ENCODE data around the gene EFNA2. TPM values are rescaled to one million over a fixed set of nuclear protein-coding genes. Genes with fewer than 3 reads are reported as not detected.

The EFNA2 gene
- total and polyA plus RNA-seq, 2 experiments from 2014 or later: 2.7 to 10.3 TPM

DNA sequence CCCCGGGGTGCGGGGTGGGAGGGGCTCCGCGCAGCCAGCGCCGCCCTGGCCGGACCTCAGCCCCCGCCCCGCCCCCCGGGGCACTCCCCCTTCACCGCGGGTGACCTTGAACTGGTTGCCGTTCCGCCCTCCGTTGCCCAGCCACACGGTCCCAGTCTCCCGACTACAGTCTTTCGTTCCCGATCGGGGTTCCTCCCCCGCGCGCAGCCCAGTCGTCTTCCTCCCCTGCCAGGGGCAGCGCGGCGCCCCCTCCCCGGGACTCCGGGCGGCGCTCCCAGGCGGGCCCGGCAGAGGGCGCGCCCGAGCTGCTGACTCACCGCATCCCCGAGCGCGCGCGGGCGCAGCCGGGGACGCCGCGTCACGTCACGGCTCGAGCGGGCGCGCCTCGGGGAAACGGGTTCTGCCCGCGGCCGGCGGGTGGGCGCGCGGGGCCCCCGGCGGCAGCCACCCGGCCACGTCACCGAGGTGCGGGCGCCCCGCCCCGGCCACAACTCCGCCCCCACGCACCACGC, 36.8 kb upstream of the EFNA2 start:
- Mint-ChIP-seq H3K27me3 (ENCODE audit: insufficient read depth, low read depth, poor library complexity) (peaks cover 16% of the 10 kb centered on the region), H3K4me3 (peak overlapping the region; percentile 78), H3K36me3 (ENCODE audit: low read depth) (peaks cover 29% of the 10 kb centered on the region; the same call in 2 of the 3 replicates), H3K27ac (peak overlapping the region; percentile 96), H3K4me1 (peaks cover 8% of the 10 kb centered on the region), H3K9me3 (no peaks in the 10 kb centered on the region; the same call in 2 of the 3 replicates)
- TF ChIP-seq, protein P1, sequence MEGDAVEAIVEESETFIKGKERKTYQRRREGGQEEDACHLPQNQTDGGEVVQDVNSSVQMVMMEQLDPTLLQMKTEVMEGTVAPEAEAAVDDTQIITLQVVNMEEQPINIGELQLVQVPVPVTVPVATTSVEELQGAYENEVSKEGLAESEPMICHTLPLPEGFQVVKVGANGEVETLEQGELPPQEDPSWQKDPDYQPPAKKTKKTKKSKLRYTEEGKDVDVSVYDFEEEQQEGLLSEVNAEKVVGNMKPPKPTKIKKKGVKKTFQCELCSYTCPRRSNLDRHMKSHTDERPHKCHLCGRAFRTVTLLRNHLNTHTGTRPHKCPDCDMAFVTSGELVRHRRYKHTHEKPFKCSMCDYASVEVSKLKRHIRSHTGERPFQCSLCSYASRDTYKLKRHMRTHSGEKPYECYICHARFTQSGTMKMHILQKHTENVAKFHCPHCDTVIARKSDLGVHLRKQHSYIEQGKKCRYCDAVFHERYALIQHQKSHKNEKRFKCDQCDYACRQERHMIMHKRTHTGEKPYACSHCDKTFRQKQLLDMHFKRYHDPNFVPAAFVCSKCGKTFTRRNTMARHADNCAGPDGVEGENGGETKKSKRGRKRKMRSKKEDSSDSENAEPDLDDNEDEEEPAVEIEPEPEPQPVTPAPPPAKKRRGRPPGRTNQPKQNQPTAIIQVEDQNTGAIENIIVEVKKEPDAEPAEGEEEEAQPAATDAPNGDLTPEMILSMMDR (conservative IDR thresholded peaks at IDR 0.05; ENCODE audit: low read depth in 2 of 2): peak; percentile 59 to 62
- no peak for TF ChIP-seq STAT1 (IDR thresholded peaks at IDR 0.05; ENCODE audit: unreplicated experiment)
- TF ChIP-seq CREB1 (CRISPR knock-in tag; IDR thresholded peaks at IDR 0.05; ENCODE audit: low read depth): peak; percentile 66
- H3K27ac ChIP-seq (ENCODE audit: low read depth): peak overlapping the region; percentile 94
- H3K4me1 ChIP-seq (ENCODE audit: insufficient read depth): peaks cover 3% of the 10 kb centered on the region; the same call in 1 of the 2 replicates
- H2AFZ ChIP-seq: no peak overlapping the region
- no peaks in the 10 kb centered on the region for H3K27me3 ChIP-seq (ENCODE audit: insufficient read depth)
- ATAC-seq (peak; percentile 5), DNase-seq (ENCODE audit: low spot score) (peak; percentile 90)
- peaks cover 31% of the 10 kb centered on the region for H3K79me2 ChIP-seq (replicated peaks; ENCODE audit: insufficient read depth)
- H4K20me1 ChIP-seq (replicated peaks; ENCODE audit: insufficient read depth): peaks cover 11% of the 10 kb centered on the region
- no peaks in the 10 kb centered on the region for H3K9me2 ChIP-seq (ENCODE audit: insufficient read depth)
- H3F3A ChIP-seq (replicated peaks; ENCODE audit: low read depth): peaks cover 10% of the 10 kb centered on the region
- H3K4me3 ChIP-seq: peak overlapping the region; percentile 84
- H3K36me3 ChIP-seq (ENCODE audit: insufficient read depth): no peaks in the 10 kb centered on the region
- H3K4me2 ChIP-seq: peak overlapping the region; percentile 78

DNA sequence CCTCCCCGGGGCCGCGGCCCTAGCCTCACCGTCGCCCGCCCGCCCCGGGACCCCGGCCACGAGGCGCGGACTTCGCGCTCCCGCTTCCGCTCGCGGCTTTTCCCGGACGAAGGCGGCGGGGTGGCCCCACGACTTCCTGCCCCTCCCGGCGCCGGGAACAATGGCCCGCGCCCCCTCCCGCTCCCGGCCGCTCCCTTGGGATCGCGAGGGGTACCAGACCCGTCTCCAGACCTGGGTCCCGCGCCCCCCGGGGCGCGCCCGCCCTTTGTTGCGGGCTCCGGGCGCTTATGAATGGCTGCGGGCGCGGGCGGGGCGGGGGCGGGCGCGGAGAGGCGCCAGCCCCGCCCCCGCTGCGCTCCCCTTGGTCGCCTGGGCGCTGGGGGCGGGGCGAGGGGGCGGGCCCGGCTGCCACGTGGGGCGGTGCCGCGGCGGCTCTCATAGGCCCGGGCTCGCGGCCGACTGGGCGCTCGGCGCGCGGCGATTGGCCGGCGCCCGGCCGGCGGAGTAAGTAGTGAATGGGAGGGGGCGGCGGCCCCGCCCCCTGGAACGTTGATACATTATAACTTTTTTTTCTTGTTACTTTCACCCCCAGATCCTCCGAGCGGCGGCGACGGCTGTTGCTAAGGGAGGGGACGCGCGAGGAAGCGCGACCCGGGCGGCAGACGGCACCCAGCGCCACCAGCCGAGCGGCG, 36.2 kb upstream of the EFNA2 start:
- Mint-ChIP-seq H3K4me1 (peaks cover 8% of the 10 kb centered on the region), H3K27me3 (ENCODE audit: insufficient read depth, low read depth, poor library complexity) (peaks cover 17% of the 10 kb centered on the region), H3K9me3 (no peaks in the 10 kb centered on the region; the same call in 2 of the 3 replicates), H3K4me3 (peak overlapping the region; percentile 81), H3K27ac (peak overlapping the region; percentile 83; the same call in 1 of the 2 replicates), H3K36me3 (ENCODE audit: low read depth) (peaks cover 31% of the 10 kb centered on the region)
- Histone ChIP-seq H3K36me3 (ENCODE audit: insufficient read depth) (no peaks in the 10 kb centered on the region), H3K27me3 (ENCODE audit: insufficient read depth) (no peaks in the 10 kb centered on the region), H2AFZ (no peak overlapping the region), H3K9me2 (ENCODE audit: insufficient read depth) (no peaks in the 10 kb centered on the region), H3K27ac (ENCODE audit: low read depth) (peak overlapping the region; percentile 84; the same call in 1 of the 2 replicates), H3K4me1 (ENCODE audit: insufficient read depth) (peaks cover 3% of the 10 kb centered on the region; the same call in 1 of the 2 replicates), H3K79me2 (replicated peaks; ENCODE audit: insufficient read depth) (peaks cover 32% of the 10 kb centered on the region), H3K4me3 (peak overlapping the region; percentile 94), H4K20me1 (replicated peaks; ENCODE audit: insufficient read depth) (peaks cover 11% of the 10 kb centered on the region), H3K4me2 (peak overlapping the region; percentile 77), H3F3A (replicated peaks; ENCODE audit: low read depth) (peaks cover 8% of the 10 kb centered on the region)
- peak; percentile 91 for TF ChIP-seq POLR2AphosphoS5 (IDR thresholded peaks at IDR 0.05; ENCODE audit: low read depth)
- TF ChIP-seq, protein P2, sequence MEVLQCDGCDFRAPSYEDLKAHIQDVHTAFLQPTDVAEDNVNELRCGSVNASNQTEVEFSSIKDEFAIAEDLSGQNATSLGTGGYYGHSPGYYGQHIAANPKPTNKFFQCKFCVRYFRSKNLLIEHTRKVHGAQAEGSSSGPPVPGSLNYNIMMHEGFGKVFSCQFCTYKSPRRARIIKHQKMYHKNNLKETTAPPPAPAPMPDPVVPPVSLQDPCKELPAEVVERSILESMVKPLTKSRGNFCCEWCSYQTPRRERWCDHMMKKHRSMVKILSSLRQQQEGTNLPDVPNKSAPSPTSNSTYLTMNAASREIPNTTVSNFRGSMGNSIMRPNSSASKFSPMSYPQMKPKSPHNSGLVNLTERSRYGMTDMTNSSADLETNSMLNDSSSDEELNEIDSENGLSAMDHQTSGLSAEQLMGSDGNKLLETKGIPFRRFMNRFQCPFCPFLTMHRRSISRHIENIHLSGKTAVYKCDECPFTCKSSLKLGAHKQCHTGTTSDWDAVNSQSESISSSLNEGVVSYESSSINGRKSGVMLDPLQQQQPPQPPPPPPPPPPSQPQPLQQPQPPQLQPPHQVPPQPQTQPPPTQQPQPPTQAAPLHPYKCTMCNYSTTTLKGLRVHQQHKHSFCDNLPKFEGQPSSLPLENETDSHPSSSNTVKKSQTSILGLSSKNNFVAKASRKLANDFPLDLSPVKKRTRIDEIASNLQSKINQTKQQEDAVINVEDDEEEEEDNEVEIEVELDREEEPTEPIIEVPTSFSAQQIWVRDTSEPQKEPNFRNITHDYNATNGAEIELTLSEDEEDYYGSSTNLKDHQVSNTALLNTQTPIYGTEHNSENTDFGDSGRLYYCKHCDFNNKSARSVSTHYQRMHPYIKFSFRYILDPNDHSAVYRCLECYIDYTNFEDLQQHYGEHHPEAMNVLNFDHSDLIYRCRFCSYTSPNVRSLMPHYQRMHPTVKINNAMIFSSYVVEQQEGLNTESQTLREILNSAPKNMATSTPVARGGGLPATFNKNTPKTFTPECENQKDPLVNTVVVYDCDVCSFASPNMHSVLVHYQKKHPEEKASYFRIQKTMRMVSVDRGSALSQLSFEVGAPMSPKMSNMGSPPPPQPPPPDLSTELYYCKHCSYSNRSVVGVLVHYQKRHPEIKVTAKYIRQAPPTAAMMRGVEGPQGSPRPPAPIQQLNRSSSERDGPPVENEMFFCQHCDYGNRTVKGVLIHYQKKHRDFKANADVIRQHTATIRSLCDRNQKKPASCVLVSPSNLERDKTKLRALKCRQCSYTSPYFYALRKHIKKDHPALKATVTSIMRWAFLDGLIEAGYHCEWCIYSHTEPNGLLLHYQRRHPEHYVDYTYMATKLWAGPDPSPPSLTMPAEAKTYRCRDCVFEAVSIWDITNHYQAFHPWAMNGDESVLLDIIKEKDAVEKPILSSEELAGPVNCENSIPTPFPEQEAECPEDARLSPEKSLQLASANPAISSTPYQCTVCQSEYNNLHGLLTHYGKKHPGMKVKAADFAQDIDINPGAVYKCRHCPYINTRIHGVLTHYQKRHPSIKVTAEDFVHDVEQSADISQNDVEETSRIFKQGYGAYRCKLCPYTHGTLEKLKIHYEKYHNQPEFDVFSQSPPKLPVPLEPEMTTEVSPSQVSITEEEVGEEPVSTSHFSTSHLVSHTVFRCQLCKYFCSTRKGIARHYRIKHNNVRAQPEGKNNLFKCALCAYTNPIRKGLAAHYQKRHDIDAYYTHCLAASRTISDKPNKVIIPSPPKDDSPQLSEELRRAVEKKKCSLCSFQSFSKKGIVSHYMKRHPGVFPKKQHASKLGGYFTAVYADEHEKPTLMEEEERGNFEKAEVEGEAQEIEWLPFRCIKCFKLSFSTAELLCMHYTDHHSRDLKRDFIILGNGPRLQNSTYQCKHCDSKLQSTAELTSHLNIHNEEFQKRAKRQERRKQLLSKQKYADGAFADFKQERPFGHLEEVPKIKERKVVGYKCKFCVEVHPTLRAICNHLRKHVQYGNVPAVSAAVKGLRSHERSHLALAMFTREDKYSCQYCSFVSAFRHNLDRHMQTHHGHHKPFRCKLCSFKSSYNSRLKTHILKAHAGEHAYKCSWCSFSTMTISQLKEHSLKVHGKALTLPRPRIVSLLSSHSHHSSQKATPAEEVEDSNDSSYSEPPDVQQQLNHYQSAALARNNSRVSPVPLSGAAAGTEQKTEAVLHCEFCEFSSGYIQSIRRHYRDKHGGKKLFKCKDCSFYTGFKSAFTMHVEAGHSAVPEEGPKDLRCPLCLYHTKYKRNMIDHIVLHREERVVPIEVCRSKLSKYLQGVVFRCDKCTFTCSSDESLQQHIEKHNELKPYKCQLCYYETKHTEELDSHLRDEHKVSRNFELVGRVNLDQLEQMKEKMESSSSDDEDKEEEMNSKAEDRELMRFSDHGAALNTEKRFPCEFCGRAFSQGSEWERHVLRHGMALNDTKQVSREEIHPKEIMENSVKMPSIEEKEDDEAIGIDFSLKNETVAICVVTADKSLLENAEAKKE (CRISPR knock-in tag; IDR thresholded peaks at IDR 0.05): no peak
- ATAC-seq (peak; percentile 10), DNase-seq (ENCODE audit: low spot score) (peak; percentile 96)

Data from GM23338 (cell line).